IMR-90 (cell line): ENCODE results near the gene CNOT6.
"Not testable (repeated sequence)": the region's sequence is repeated elsewhere in the genome, so short reads cannot be mapped to it uniquely, and the experiment has no call there.

Experiments used
- CHD1 ChIP-seq: IDR thresholded peaks from 2 replicates; pipeline ENCODE4 v1.6.1; 2012; ENCODE audit warnings: low read depth, low read length, improper control_type of control experiment
- CTCF ChIP-seq: conservative IDR thresholded peaks from 2 replicates; pipeline ENCODE4 v1.5.1; 2012; ENCODE audit warnings: mild to moderate bottlenecking, low read depth, low read length, improper control_type of control experiment
- ELK1 ChIP-seq: fragments of 150-350 bp; IDR thresholded peaks from 2 replicates; pipeline ENCODE4 v1.6.1; 2016; ENCODE audit warnings: low read depth, mild to moderate bottlenecking, low read length, moderate library complexity, borderline replicate concordance
- MAFK ChIP-seq: IDR thresholded peaks from 2 replicates; pipeline ENCODE4 v1.6.1; 2012; ENCODE audit warnings: low read depth, low read length, improper control_type of control experiment
- MXI1 ChIP-seq: IDR thresholded peaks from 2 replicates; pipeline ENCODE4 v1.6.1; 2012; ENCODE audit warnings: low read depth, mild to moderate bottlenecking, low read length, moderate library complexity, borderline replicate concordance
- POLR2A ChIP-seq: IDR thresholded peaks from 2 replicates; pipeline ENCODE4 v1.6.1; 2012; ENCODE audit warnings: mild to moderate bottlenecking, low read depth, low read length
- RAD21 ChIP-seq: IDR thresholded peaks from 2 replicates; pipeline ENCODE4 v1.6.1; 2012; ENCODE audit warnings: low read length, improper control_type of control experiment
- RFX5 ChIP-seq: IDR thresholded peaks from 2 replicates; pipeline ENCODE4 v1.8.0; 2012; ENCODE audit warnings: low read depth, mild to moderate bottlenecking, low read length, moderate library complexity

- not testable (repeated sequence) for TF ChIP-seq CTCF, POLR2A, MXI1, ELK1, RFX5, RAD21, MAFK, CHD1
These were observed 3.7 kb downstream of the CNOT6 start for GRCh38 chr5:180497865-180498264.
